Fibroblast of lung (primary cell): Measurements from ENCODE around the gene IFT122.
"Not testable (repeated sequence)": the region's sequence is repeated elsewhere in the genome, so short reads cannot be mapped to it uniquely, and the experiment has no call there.

Experiments
- EZH2 ChIP-seq: IDR thresholded peaks from 2 replicates; pipeline ENCODE4 v1.5.1; 2012; ENCODE audit warnings: low read length, control low read depth, mild to moderate bottlenecking; ENCODE audit errors: missing control alignments
- TF ChIP-seq, protein P1 (sequence below), 2 donors: IDR thresholded peaks in 1 of 2; conservative IDR thresholded peaks in 1 of 2; 1 replicate in 1 of 2; 2 replicates in 1 of 2; pipeline ENCODE4 v1.5.1; 2011 to 2012; ENCODE audit warnings: low read length in 2 of 2, control low read depth in 1 of 2, inconsistent platforms in 1 of 2, low read depth in 1 of 2, mild to moderate bottlenecking in 1 of 2

DNA sequence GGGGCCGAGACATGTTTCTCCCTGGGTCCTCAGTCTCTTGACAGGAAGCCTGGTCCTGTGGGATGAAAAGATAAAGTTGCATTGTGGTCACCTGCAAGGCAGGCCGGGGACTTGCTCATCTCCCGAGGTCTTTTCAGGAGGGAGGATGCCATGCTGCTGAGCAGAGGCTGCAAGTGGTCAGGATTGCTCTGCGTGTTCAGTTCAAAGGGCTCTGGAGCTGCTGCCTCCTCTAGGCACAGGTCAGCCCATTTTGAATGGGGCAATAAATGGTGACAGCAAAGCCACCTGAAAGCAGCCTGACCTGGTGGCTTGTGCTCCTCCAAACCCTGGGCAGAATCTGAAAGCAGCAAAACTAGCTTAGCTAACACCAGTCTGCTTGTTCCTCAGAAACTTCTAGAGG, 51.1 kb downstream of the IFT122 start:
- TF ChIP-seq, protein P1, sequence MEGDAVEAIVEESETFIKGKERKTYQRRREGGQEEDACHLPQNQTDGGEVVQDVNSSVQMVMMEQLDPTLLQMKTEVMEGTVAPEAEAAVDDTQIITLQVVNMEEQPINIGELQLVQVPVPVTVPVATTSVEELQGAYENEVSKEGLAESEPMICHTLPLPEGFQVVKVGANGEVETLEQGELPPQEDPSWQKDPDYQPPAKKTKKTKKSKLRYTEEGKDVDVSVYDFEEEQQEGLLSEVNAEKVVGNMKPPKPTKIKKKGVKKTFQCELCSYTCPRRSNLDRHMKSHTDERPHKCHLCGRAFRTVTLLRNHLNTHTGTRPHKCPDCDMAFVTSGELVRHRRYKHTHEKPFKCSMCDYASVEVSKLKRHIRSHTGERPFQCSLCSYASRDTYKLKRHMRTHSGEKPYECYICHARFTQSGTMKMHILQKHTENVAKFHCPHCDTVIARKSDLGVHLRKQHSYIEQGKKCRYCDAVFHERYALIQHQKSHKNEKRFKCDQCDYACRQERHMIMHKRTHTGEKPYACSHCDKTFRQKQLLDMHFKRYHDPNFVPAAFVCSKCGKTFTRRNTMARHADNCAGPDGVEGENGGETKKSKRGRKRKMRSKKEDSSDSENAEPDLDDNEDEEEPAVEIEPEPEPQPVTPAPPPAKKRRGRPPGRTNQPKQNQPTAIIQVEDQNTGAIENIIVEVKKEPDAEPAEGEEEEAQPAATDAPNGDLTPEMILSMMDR (conservative IDR thresholded peaks at IDR 0.05 in 1 of 2, IDR thresholded peaks at IDR 0.05 in 1 of 2; ENCODE audit: low read depth in 1 of 2, low read length in 2 of 2): not testable (repeated sequence)
- not testable (repeated sequence) for TF ChIP-seq EZH2
